ENCODE results near the gene DISC1.

The DISC1 gene

GRCh38 chr1:231861541-231862481 is 235.2 kb downstream of the DISC1 start:
- peak; percentile 22 for DNase-seq

- no peak for DNase-seq
Observed at GRCh38 chr1:231862611-231863010, 236.0 kb downstream of the DISC1 start.

GRCh38 chr1:231865331-231865730 is 238.7 kb downstream of the DISC1 start:
- DNase-seq, result no peak

- DNase-seq, result peak; percentile 10
Observed at GRCh38 chr1:231866392-231867331, 240.1 kb downstream of the DISC1 start.

- no peak for DNase-seq
Observed at GRCh38 chr1:231867607-231868006, 241.0 kb downstream of the DISC1 start.

- DNase-seq, result no peak
Observed at GRCh38 chr1:231869364-231869763, 242.8 kb downstream of the DISC1 start.

- DNase-seq, result no peak
Observed at GRCh38 chr1:231871471-231871870, 244.9 kb downstream of the DISC1 start.

- no peak for DNase-seq
Observed at GRCh38 chr1:231871878-231872277, 245.3 kb downstream of the DISC1 start.

- peak; percentile 69 for DNase-seq
Observed at GRCh38 chr1:231872461-231872910, 245.9 kb downstream of the DISC1 start.

- DNase-seq, result no peak
Observed at GRCh38 chr1:231878737-231879136, 252.1 kb downstream of the DISC1 start.

GRCh38 chr1:231879296-231879695 is 252.7 kb downstream of the DISC1 start:
- DNase-seq, result no peak

GRCh38 chr1:231882333-231882732 is 255.7 kb downstream of the DISC1 start:
- no peak for DNase-seq

- no peak for DNase-seq
Observed at GRCh38 chr1:231882790-231883189, 256.2 kb downstream of the DISC1 start.

GRCh38 chr1:231883382-231883781 is 256.8 kb downstream of the DISC1 start:
- no peak for DNase-seq

- peak; percentile 63 for DNase-seq
Observed at GRCh38 chr1:231885209-231885854, 258.7 kb downstream of the DISC1 start.

GRCh38 chr1:231887166-231887565 is 260.6 kb downstream of the DISC1 start:
- no peak for DNase-seq

GRCh38 chr1:231887866-231888265 is 261.3 kb downstream of the DISC1 start:
- no peak for DNase-seq

- no peak for DNase-seq
Observed at GRCh38 chr1:231890791-231891190, 264.2 kb downstream of the DISC1 start.

- no peak for DNase-seq
Observed at GRCh38 chr1:231893400-231894102, 267.0 kb downstream of the DISC1 start.

- no peak for DNase-seq
Observed at GRCh38 chr1:231896806-231897205, 270.2 kb downstream of the DISC1 start.

GRCh38 chr1:231899046-231899445 is 272.5 kb downstream of the DISC1 start:
- DNase-seq, result no peak

All from NCI-H226 (cell line).